GM21447 (cell line): ENCODE results near the gene CABCOCO1.

Source experiments
- ATAC-seq: cut with Tn5 transposase; IDR thresholded peaks from one replicate; pipeline ENCODE4 v1.9.1; 2021; ENCODE audit not compliant: unreplicated experiment

CABCOCO1 gene

GRCh38 chr10:61812052-61812721 lies 149.5 kb downstream of the CABCOCO1 start:
- ATAC-seq = peak; percentile 63

- ATAC-seq = no peak
Measured at GRCh38 chr10:61812920-61813319, 150.2 kb downstream of the CABCOCO1 start.

- no peak for ATAC-seq
Measured at GRCh38 chr10:61814160-61814559, 151.4 kb downstream of the CABCOCO1 start.

GRCh38 chr10:61815496-61815895 lies 152.8 kb downstream of the CABCOCO1 start:
- no peak for ATAC-seq
